HG03439 (cell line): ENCODE results near the gene H19.

Source experiments
- ATAC-seq: cut with Tn5 transposase; IDR thresholded peaks from one replicate; pipeline ENCODE4 v1.9.1; 2021; ENCODE audit warnings: mild to moderate bottlenecking, moderate library complexity; ENCODE audit not compliant: unreplicated experiment

The H19 gene

DNA sequence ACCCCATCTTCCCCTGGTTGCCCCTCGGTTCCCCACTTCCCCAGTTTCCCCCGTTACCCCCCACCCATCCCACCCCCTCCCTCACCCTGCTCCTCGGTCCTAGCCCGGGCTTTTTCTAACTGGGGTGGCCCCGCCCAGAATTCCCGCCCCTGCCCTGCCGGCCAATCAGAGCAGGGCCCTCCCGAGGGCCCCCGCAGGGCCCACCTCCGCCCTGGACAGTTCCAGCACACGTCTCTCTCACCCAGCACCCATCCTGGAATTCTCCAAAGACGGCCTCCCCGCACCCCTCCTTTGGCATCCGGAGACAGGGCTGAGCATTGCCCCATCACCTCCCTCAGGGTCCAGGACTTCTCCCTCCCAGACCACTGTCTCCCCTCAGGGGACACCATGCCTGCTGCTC is at the start of gene H19:
Gene H19, minus strand, starts transcription at position 88 of the 400 bp plus-strand sequence.
- no peak for ATAC-seq

DNA sequence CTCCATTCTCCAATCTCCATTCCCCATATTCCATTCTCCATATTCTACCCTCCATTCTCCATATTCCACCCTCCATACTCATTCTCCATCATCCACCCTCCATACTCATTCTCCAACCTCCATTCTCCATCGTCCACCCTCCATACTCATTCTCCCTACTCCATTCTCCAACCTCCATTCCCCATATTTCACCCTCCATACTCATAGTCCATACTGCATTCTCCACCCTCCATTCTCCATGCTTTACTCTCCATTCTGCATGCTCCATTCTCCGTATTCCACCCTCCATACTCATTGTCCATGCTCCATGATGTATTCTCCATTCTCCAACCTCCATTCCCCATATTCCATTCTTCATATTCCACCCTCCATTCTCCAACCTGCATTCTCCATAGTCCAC is 44.3 kb upstream of the H19 start:
- no peak for ATAC-seq

DNA sequence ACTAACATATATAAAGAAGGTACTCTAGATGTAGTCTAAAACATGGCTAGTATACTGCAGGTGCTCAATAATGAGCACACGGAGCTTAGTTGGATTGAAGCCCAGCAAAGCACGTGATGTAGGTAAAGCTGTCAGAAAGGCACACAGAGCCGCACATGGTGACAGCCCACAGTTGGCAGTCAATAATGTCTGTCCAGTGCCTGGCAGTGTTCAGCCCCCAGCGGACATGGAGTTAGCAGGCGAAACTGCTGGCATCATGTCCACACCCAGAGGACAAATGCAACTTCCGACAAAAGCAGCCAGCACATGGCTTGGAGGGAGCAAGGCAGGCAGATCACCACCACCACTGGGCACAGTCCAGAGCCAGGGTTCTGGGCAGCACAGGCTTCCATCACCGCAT is 43.5 kb upstream of the H19 start:
- no peak for ATAC-seq

DNA sequence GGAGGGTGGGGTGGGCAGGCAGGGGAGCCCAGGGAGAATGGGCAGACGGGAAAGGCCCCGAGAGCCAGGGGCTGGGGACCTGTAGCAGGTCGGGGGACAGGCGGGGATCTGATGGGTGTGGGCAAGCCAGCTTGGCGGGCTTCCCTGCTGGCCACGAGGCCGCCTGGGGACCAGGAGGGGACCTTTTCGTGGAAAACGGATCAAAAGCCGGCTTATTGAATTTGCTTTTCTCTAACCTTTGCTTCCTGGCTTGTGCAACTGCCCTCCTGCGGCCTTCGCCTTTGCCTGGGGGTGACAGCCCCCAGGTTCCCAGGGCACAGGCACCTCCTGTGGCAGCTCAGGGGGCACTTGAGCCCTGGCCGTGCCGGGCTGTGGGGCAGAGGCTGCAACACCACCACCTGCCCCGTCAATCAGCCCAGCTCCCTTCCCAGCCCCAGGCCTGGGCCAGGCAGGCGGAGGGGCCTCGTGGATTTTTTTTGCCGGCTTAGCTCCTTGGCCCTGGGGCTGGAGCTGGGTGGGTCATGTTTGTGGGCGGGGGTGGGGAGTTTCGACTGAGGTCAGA is 41.6 kb upstream of the H19 start:
- ATAC-seq: no peak

DNA sequence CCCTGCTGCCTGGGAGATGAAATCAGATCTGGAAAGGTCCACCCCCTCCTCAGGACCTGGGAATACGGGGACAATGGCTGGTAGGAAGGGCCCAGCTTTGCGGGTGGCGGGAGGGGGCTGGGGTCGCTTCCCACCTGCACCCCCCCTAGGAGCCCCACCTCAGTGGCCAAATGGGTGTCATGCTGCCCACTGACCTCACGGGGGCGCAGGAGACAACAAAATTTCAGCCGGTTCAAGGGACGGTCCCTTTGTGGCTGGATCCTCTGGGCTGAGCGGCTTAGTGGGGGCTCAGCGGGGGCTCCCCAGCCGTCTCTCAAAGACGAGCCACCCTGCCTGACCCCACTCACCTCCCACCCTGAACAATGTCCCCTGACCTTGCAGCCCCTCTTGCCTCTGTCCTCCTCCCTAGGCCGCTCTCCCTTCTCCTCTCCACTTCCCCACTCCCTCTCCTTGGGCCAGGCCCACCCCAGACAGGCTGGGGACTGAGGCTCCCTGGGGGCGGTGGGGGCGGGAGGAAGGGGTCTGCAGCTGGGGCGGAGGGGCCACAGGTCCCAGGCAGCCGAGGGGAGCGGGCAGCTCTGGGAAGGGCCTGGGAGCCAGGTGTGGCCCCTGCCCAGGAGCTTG is 39.3 kb upstream of the H19 start:
- ATAC-seq: no peak

DNA sequence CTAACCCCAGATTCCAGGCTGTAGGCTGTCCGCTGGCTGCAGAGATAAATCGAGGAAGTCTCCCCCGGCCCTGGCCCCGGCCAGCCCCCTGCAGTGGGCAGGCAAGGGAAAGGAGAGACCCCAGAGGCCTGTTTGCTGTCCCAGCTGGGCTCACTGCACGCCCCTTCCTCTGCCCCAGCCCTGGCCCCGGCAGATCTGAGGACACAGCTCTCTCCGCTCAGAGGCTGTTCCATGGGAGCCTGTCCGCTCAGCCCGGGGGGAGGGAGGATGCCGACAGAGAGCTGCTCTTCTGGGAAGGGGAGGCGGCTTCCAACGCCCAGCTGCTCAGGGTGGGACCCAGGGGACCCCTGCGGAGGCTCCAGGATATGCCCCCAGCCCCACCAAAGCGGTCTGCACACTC is 37.7 kb upstream of the H19 start:
- no peak for ATAC-seq

DNA sequence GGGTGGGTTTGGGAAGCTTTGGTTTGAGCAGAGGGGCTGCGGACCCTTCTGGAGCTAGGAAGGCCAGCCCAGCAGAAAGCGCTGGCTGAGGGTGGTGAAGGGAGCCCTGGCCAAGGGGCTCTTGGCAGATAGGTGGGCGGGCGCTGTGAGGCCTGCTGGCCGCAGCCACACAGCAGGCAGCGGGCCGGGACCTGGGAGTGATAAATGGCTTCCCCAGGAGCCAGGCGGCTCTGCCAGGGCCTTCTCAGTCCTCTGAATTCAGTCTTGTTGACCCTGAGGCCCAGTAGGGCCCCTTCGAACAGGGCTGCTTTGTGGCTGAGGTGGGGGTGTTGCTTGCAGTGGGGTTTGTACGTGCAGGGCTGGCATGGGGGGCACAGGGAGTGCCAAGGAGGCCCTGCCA is 33.4 kb upstream of the H19 start:
- no peak for ATAC-seq

DNA sequence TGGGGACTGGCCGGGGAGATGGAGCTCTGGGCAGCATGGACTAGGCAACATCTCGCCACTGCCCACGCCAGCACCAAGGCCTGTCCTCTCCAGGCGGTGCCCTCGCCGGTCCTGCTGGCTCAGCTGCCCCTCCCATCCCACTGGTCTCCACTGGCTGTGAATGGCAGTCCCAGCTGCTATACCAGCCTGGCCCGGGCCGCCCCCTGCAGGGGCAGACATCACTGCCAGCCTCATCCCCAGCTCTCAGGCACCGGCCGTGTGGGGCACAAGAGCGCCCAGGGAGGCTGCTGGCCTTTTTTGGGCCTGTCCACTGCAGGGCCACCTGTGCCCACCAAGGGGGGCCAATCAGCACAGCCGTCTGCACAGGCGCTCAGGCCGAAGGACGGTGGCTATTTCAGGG is 30.1 kb upstream of the H19 start:
- ATAC-seq: no peak

DNA sequence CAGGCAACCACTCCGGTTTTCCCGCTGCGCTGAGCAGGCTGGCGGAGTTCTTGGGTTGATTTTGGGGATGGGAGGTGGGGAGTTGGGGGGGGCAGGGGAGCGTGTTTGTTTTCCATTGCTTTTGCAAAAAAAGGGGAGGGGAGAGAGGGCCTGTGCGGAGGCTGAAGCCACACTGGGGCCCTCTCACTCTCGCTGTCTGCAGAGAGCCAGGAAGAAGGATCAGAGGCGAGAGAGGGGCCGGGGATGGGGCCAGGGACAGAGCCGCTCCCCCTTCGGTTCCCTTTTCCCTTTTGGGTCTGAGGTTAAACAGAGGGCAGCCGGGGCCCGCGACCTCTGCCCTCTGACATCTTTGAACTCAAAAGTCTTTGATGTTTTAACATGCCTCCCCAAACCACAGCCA is 17.4 kb upstream of the H19 start:
- ATAC-seq: no peak

DNA sequence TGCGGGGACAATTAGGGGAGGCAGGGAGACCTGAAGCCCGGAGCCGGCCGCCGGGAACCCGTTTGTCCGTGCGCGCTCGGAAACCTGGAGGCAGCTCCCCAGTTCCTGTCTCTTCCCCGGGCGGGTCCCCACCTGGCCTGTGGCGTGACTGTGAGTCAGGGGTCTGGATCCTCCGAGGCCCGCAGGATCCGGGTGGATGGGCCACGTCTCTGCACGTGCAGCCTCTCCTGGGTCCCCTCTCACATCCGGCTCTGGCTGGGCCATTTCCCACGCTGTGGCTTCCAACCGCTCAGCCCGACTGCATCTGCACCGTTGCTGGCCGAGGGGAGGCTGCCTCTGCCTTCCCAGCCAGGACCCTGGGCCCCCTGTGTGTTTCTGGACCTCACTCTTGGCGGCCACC is 14.8 kb upstream of the H19 start:
- ATAC-seq: no peak

DNA sequence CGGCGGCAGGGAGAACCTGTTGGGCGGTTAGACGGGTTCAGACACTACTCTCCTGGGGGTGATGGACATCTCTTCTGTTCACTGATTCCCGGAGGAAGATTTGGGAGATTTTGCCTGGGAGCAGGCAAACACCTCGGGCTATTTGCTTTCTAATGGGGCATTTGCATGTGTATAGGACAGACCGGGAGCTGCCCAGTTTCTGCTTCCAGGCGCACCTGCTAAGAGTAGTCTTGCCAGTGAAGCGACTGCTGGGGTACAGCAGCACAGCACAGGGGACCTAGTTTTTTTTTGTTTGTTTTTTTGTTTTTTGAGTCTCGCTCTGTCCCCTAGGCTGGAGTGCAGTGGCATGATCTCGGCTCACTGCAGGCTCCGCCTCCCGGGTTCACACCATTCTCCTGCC is 6.8 kb upstream of the H19 start:
- ATAC-seq: no peak

DNA sequence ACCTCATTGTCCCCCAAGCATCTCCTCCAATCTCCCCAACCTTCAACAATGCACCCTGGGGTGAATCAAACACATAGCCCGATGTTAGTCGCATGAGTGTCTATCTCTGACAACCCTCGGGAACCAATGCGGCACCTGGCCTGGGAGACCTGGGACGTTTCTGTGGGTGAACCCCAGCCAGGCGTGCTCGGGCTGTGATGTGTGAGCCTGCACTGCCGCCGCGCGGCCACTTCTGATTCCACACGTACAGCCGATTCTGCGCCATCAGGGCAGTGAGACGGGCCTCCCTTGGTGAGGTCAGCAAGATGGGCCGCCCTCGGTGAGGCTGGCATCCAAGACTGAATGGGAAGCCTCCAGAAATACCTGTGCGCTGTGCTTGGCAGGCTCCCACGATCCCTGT is 5.2 kb upstream of the H19 start:
- no peak for ATAC-seq

DNA sequence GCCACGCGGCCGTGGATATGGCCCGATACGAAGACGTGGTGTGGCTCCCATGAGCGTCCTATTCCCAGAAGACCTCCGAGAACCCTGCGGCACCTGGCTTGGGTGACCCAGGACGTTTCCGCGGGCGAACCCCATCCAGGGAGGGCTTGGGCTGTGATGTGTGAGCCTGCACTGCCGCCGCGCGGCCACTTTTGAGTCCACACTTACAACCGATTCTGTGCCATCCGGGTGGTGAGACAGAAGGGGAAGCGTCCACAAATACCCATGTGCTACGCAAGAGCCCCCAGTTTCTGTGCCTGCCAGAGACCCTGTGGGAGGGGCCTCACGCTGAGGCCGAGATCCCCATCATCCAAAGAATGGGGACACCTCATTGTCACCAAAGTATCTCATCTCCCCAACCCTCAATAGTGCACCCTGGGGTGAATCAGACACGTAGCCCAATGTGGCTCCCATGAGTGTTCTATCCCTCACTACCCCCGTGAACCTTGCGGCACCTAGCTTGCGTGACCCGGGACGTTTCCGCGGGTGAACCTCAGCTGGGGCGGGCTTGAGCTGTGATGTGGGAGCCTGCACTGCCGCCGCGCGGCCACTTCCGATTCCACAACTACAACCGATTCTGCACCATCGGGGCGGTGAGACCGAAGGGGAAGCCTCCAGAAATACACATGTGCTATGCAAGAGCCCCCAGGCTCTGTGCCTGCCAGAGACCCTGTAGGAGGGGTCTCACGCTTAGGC is 4.6 kb upstream of the H19 start:
- ATAC-seq: no peak

DNA sequence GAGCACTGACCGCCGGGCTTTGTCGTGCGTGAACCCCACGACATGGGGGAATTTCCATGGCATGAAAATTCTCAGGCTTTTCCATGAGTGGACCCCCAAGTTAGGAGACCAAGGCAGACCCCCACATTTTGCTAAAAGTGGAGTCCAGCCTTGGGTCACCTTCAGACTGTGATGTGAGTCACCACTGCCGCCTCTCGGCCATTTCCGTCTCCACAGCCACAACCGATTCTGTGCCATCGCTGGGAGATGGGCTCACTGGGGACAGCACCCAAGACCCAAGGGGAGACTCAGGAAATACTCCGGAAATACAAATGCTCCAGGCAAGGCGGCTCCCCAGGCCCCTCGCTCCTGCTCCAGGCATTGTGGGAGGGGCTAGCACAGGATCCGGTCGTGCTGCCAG is 1.2 kb upstream of the H19 start:
- no peak for ATAC-seq

DNA sequence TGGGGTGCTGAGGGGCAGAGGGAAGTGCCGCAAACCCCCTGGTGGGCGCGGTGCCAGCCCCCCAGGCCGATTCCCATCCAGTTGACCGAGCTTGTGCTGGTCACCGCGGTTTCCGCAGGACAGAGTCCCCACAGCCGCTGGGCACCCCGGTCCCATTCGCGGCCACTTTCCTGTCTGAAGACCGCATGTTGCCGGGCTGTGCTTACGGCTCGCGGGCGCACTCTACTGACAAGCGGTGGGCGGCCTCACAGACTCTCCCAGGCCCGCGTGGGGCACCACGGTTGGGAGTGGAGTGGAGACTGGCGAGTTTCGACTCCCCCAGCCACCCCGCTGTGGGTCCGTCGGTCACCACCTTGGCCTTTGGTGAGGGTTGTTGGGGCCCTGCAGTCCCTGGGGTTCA is 648 bp upstream of the H19 start:
- no peak for ATAC-seq

DNA sequence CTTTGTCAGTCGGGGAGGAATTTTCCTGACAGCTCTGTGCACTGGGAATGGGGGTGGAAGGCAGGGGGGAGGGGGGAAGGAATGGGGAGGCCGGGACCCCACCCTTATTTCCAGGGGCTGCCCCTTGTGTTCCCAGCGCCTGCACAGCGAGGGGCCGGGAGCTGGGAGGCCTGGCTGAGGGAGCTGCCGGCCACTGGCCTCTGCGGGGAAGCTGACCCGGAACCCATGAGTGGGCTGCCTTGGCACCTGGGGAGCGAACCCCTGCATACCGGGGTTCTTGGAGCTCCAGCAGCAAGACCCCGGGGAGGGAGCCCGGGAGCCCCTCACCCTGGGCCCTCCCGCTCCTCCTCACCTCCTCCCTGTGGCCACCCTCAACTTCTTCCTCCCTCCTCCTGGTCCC is 3.5 kb downstream of the H19 start:
- no peak for ATAC-seq

DNA sequence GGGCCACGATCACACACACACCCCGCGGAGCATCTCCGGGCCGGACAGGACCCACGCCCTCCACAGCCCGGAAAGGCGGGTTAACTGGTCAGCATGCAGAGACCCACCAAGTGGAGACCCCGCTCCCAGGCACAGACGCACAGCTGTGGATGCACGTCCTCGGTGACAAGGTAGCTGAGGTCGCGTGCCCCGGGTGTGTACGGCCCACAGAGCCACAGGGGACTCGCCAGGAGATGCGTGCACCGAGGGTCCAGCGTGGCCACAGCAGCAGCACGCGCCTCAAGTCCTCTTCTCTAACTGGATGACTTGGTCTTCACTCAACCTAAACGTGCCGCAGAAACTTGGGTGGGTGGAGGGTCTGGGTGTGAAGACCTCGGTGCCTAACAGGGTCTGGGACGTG is 5.5 kb downstream of the H19 start:
- no peak for ATAC-seq

DNA sequence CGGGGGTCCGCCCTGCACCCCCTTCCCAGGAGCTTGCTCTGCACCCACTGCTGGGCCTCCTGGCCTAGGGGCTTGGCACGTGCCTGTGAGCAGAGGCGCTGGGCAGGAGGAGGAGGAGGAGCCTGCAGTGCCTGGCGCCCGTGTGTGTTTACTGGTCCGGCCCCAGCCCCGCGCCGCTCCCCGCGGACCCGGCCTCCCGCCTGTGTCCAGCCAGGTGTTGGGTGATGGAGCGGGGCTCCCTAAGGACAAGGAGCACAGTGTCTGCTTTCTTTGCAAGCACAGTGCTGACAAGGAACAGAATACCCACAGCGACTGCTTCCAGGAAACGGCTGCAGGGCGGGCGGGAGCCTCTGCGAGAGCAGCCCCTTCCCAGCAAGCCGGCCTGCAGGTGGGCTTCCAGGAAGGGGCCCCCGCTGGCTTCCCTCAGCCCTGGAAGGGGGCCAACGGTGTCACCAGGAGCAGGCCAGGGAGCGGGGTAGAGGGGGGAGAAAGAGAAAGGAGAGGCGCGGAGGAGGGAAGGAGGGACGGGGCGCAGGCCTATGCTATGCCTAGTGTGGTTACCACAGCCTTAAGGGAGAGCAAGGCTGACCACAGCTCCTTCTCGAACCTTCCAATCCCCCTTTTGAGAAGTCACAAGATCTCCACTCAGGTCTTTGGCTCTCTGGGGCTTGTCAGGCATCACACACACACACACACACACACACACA is 6.6 kb downstream of the H19 start:
- no peak for ATAC-seq

DNA sequence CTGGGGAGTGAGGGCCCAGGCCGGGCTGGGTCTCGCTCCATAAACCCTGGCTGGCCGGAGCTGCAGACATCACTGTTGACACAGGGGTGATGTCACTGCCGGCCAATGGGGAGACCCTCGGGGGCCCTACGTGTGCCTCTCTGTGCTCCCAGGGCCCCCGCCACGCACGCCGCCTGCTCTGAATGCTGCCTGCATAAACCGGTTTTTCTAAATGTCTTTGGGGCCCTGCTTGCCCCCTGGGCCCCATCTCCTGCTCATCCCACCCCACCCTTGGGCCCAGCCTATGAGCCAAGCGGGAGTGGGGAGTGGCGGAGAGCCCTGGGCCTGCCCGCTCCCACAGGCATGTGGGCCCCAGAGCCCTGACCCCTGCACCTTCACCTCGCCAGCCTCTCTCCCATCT is 7.7 kb downstream of the H19 start:
- no peak for ATAC-seq

DNA sequence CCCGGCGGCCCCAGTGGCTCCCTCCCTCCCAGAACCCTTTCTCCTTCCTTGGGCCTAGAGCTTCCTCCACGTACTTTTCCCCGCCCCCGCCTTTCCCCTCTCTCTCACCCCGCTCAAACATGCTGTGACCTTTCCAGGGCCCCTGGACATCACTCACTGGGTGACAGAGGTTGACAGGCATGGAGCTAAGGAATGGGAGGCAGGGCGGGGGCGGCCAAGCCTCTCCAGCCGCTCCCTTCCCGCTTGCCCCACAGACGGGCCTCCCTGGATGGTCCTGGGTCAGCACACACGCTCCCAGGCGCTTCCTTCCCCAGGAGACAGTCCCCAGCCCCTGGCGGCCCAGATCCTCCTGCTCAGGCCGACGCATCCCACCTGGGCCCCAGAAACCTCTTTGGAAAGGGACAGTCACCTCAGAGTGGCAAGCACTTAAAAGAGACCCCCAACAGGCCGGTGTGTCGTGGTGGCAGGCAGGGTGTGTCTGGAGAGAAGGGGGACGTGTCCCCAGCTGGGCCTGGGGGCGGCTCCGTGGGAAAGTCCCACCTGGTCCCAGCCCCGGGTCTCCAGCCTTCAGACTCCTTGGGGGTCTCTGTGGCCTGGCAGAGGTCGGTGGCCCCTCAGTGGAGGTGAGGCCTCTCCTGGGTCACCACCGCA is 8.8 kb downstream of the H19 start:
- no peak for ATAC-seq

DNA sequence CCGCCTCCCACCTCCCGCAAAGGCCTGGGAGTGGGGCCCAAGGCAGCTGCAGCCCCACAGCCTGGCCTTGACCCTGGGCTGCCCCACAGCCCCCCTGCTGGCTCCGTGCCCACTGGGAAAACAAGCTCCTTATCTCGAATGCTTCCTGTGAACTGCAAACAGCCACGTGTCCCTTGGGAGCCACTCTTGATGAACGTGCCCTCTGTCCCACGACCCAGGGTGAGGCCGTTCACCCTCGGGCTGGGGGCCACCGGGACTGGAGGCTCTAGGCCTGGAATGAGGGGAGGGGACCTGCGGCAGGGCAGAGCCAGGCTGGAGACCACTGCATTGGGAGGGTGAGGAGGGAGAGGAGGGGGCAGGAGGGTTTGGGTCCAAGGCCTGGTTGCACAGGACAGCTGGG is 9.5 kb downstream of the H19 start:
- no peak for ATAC-seq

DNA sequence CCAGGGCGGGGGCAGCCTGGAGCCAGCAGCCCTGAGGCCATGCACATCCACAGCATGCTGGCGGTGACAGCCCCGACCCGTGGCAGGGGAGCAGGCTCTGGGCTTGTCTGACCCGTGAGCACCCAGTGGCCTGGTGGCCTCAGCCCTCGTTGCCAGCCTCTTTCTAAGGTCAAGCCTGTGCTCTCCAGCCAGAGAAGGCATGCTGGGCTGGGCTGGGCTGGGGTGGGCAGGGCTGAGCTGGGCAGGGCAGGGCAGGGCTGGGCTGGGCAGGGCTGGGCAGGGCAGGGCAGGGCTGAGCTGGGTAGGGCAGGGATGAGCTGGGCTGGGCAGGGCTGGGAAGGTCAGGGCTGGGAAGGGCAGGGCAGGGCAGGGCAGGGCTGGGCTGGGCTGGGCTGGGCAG is 10.6 kb downstream of the H19 start:
- no peak for ATAC-seq
